PC-3 (cell line): Measurements from ENCODE around the gene ANO4. TPM values are rescaled to one million over a fixed set of nuclear protein-coding genes. Genes with fewer than 3 reads are reported as not detected.

ENCODE experiments used
- ATAC-seq: fragments of 200-7000 bp; cut with Tn5 transposase; 2 replicates; pipeline ENCODE4 v1.9.1; 2020; ENCODE audit warnings: mild to moderate bottlenecking, moderate library complexity
- BruUV-seq: library from RNA; stranded (reverse); fragments of 400-500 nt; replicated peaks from 2 replicates; lab custom pipeline; 2021; lab: Mats Ljungman, UMichigan
- CTCF ChIA-PET: fragments of 300-600 bp; sonication (Branson Sonifier 250); formaldehyde crosslinking; loops from one replicate; lab custom pipeline; 2022; ENCODE audit warnings: antibody characterized with exemption; lab: Charles Lee
- POLR2A ChIA-PET: fragments of 300-600 bp; sonication (Branson Sonifier 250); formaldehyde crosslinking; loops from one replicate; lab custom pipeline; 2022; ENCODE audit warnings: antibody characterized with exemption; ENCODE audit not compliant: unreplicated experiment; lab: Charles Lee
- DNase-seq: peaks from one replicate; pipeline ENCODE4 v3.0.0-alpha.2; 2015
- H2AFZ ChIP-seq: fragments of 300-600 bp; sonication (generic); 2 replicates; pipeline ENCODE4 v1.6.0; 2016; ENCODE audit warnings: antibody characterized with exemption, low read length
- H3F3A ChIP-seq: fragments of 300-600 bp; sonication (generic); one replicate; pipeline ENCODE4 v1.6.0; 2017; ENCODE audit warnings: antibody characterized with exemption, low read length, control low read depth, mild to moderate bottlenecking; ENCODE audit not compliant: unreplicated experiment
- H3K27ac ChIP-seq: fragments of 300-600 bp; sonication (generic); 2 replicates; pipeline ENCODE4 v1.5.1; 2016; ENCODE audit warnings: mild to moderate bottlenecking, low read length
- H3K27me3 ChIP-seq: fragments of 300-600 bp; sonication (generic); 2 replicates; pipeline ENCODE4 v1.6.1; 2016; ENCODE audit warnings: low read length, mixed read lengths
- H3K36me3 ChIP-seq: fragments of 300-600 bp; sonication (generic); 2 replicates; pipeline ENCODE4 v1.6.1; 2016; ENCODE audit warnings: low read depth, mixed run types, low read length, mixed read lengths
- H3K4me1 ChIP-seq: fragments of 300-600 bp; sonication (generic); 2 replicates; pipeline ENCODE4 v1.5.1; 2016; ENCODE audit warnings: low read length; ENCODE audit not compliant: insufficient read depth
- H3K4me2 ChIP-seq: fragments of 300-600 bp; sonication (generic); 2 replicates; pipeline ENCODE4 v1.6.0; 2016; ENCODE audit warnings: low read length
- H3K4me3 ChIP-seq: fragments of 300-600 bp; sonication (generic); 2 replicates; pipeline ENCODE4 v1.5.1; 2016; ENCODE audit warnings: mild to moderate bottlenecking, low read length, mixed read lengths
- H3K79me2 ChIP-seq: fragments of 300-600 bp; sonication (generic); 2 replicates; pipeline ENCODE4 v1.6.1; 2017; ENCODE audit warnings: low read length, mixed read lengths
- H3K9ac ChIP-seq: fragments of 300-600 bp; sonication (generic); 2 replicates; pipeline ENCODE4 v1.6.0; 2016; ENCODE audit warnings: mild to moderate bottlenecking, low read length
- H3K9me2 ChIP-seq: fragments of 300-600 bp; sonication (generic); replicated peaks from 2 replicates; pipeline ENCODE4 v1.6.1; 2016; ENCODE audit warnings: mixed run types, low read length, mixed read lengths
- H3K9me3 ChIP-seq: fragments of 300-600 bp; sonication (generic); 2 replicates; pipeline ENCODE4 v1.6.1; 2016; ENCODE audit warnings: low read length, mixed read lengths
- H4K20me1 ChIP-seq: fragments of 300-600 bp; sonication (generic); 2 replicates; pipeline ENCODE4 v1.6.1; 2016; ENCODE audit warnings: low read length, mixed read lengths
- EZH2 ChIP-seq: fragments of 300-600 bp; sonication (generic); IDR thresholded peaks from one replicate; pipeline ENCODE4 v1.6.1; 2017; ENCODE audit warnings: antibody characterized with exemption, mild to moderate bottlenecking, low read length; ENCODE audit not compliant: unreplicated experiment
- EZH2phosphoT487 ChIP-seq: fragments of 300-600 bp; sonication (generic); IDR thresholded peaks from 2 replicates; pipeline ENCODE4 v1.6.1; 2018; ENCODE audit warnings: mild to moderate bottlenecking, antibody characterized with exemption, low read length, borderline replicate concordance
- intact Hi-C: fragments of 100-400 bp; cut with micrococcal nuclease; formaldehyde crosslinking; loops from 2 replicates; pipeline ENCODE4 v1.9.0; 2023
- total RNA-seq: library from RNA; depleted of rRNA; stranded (reverse); fragments of >200 nt; gene quantifications from 2 replicates; pipeline ENCODE4 v1.2.3, GENCODE V29; 2014
- TF ChIP-seq, protein P1 (sequence below): fragments of 300-600 bp; sonication (generic); conservative IDR thresholded peaks from 2 replicates; pipeline ENCODE4 v1.5.1; 2017; ENCODE audit warnings: antibody characterized with exemption, low read depth, mild to moderate bottlenecking, low read length

Gene ANO4
- total RNA-seq, 1 experiment from 2014 or later = not detected

DNA sequence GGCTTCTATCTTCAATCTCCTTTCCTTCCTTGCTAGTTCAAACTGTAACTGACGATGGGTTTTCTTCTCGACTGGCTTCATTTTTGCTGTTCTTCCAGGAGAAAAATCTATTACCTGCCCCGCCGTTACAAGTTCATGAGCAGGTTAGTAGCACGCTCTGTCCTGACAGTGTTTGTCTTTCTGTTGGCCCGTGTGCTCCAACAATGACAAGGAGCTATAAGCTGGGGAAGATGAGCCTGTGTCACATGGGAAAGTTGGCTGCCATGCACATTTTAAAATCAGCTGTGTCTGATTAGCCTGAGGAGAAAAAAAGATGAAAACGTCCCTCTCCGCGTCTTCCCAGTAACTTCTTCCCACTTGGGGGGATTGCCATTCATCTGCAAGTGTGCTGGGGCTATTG is 180.2 kb downstream of the ANO4 start:
- no peaks in the 10 kb centered on the region for H4K20me1 ChIP-seq
- H2AFZ ChIP-seq = no peak overlapping the region
- POLR2A ChIA-PET = no interaction called here
- H3K27ac ChIP-seq = no peak overlapping the region
- H3K4me3 ChIP-seq = no peak overlapping the region
- H3F3A ChIP-seq = no peaks in the 10 kb centered on the region
- no peak overlapping the region for H3K4me2 ChIP-seq
- peaks cover 3% of the 10 kb centered on the region; the same call in 1 of the 2 replicates for H3K27me3 ChIP-seq
- no peaks in the 10 kb centered on the region for H3K9me2 ChIP-seq
- no peaks in the 10 kb centered on the region for H3K36me3 ChIP-seq
- intact Hi-C loops = no loop called here
- TF ChIP-seq, protein P1, sequence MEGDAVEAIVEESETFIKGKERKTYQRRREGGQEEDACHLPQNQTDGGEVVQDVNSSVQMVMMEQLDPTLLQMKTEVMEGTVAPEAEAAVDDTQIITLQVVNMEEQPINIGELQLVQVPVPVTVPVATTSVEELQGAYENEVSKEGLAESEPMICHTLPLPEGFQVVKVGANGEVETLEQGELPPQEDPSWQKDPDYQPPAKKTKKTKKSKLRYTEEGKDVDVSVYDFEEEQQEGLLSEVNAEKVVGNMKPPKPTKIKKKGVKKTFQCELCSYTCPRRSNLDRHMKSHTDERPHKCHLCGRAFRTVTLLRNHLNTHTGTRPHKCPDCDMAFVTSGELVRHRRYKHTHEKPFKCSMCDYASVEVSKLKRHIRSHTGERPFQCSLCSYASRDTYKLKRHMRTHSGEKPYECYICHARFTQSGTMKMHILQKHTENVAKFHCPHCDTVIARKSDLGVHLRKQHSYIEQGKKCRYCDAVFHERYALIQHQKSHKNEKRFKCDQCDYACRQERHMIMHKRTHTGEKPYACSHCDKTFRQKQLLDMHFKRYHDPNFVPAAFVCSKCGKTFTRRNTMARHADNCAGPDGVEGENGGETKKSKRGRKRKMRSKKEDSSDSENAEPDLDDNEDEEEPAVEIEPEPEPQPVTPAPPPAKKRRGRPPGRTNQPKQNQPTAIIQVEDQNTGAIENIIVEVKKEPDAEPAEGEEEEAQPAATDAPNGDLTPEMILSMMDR = no peak
- TF ChIP-seq EZH2phosphoT487 (no peak), EZH2 (no peak)
- H3K9ac ChIP-seq = no peak overlapping the region
- CTCF ChIA-PET = no interaction called here
- ATAC-seq (no peak), DNase-seq (no peak)
- no TSS peak for BruUV-seq
- no peaks in the 10 kb centered on the region for H3K9me3 ChIP-seq
- no peaks in the 10 kb centered on the region for H3K79me2 ChIP-seq
- no peaks in the 10 kb centered on the region for H3K4me1 ChIP-seq

DNA sequence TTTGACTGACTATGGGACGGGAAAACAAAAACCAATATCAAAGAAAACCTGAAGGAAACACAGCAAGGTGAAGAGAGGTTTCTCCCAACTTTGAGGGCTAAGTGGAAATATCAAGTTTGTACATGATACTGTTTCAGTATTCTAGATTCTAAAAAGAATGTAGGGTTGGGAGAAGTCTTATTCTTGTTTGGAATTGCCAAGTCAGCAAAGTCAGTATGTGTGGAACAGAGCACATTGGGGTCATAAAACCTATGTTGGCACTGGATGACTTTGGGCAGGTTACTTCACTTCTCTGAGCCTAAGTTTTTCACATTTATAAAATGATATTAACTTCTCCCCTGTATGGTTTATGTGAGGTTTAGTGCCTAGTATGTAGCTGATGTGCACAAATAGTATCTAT is 182.2 kb downstream of the ANO4 start:
- no peaks in the 10 kb centered on the region for H3K9me2 ChIP-seq
- H3K36me3 ChIP-seq = no peaks in the 10 kb centered on the region
- no peaks in the 10 kb centered on the region for H3K79me2 ChIP-seq
- no TSS peak for BruUV-seq
- no peak overlapping the region for H3K9ac ChIP-seq
- H2AFZ ChIP-seq = no peak overlapping the region
- H3K4me3 ChIP-seq = no peak overlapping the region
- intact Hi-C loops = no loop called here
- no peak for DNase-seq
- H3K27ac ChIP-seq = no peak overlapping the region
- peaks cover 3% of the 10 kb centered on the region; the same call in 1 of the 2 replicates for H3K27me3 ChIP-seq
- H4K20me1 ChIP-seq = no peaks in the 10 kb centered on the region
- POLR2A ChIA-PET = no interaction called here
- H3K9me3 ChIP-seq = no peaks in the 10 kb centered on the region
- H3K4me1 ChIP-seq = no peaks in the 10 kb centered on the region
- CTCF ChIA-PET = no interaction called here
- TF ChIP-seq EZH2phosphoT487 (no peak), EZH2 (no peak)
- TF ChIP-seq, protein P1 = no peak
- no peak overlapping the region for H3K4me2 ChIP-seq
- H3F3A ChIP-seq = no peaks in the 10 kb centered on the region
- ATAC-seq = no peak

DNA sequence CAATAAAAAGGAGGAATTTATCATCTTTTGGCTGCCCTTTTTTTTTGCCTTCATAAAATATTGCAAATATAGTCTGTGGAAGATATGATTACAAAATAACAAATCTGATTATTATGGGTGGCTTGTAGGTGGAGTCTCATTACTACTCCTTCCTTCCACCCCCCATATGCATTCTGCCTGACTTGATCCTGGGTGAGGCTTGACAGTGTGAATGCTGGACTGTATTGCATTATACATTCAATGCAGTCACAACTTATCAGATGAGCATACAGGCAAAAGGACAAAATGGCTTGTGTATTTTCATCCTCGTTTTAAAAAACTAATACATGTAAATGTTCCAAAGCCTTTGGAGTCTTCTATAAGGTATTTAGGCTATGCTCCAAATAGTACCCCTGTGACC is 186.3 kb downstream of the ANO4 start:
- TF ChIP-seq, protein P1 = no peak
- TF ChIP-seq EZH2 = no peak
- TF ChIP-seq EZH2phosphoT487 = no peak
- no peaks in the 10 kb centered on the region for H3K4me1 ChIP-seq

More for the DNA sequence above, 186.3 kb downstream of the ANO4 start:
- Histone ChIP-seq H3K4me3 (no peak overlapping the region), H4K20me1 (no peaks in the 10 kb centered on the region), H3K9ac (no peak overlapping the region), H3K27me3 (no peaks in the 10 kb centered on the region), H3K9me3 (no peaks in the 10 kb centered on the region), H3K36me3 (no peaks in the 10 kb centered on the region), H3K79me2 (no peaks in the 10 kb centered on the region), H3K27ac (no peak overlapping the region), H3F3A (no peaks in the 10 kb centered on the region), H2AFZ (no peak overlapping the region), H3K9me2 (no peaks in the 10 kb centered on the region), H3K4me2 (no peak overlapping the region)
- ChIA-PET CTCF (no interaction called here), POLR2A (no interaction called here)
- BruUV-seq = no TSS peak
- no peak for ATAC-seq
- no peak for DNase-seq
- intact Hi-C loops = no loop called here
